K562 (cell line): Measurements from ENCODE around the gene ZNF669. TPM values are rescaled to one million over a fixed set of nuclear protein-coding genes. Genes with fewer than 3 reads are reported as not detected.

ENCODE experiments used
- BACH1 ChIP-seq: fragments of 200-800 bp; sonication (Bioruptor generic); IDR thresholded peaks from 2 replicates; pipeline ENCODE4 v1.6.1; 2016; ENCODE audit warnings: missing genetic modification characterization, missing compliant biosample characterization
- CCNT2 ChIP-seq: IDR thresholded peaks from 2 replicates; pipeline ENCODE4 v1.6.1; 2011; ENCODE audit warnings: borderline replicate concordance, low read depth, mild to moderate bottlenecking, moderate library complexity, mixed read lengths, low read length; ENCODE audit not compliant: insufficient read length; ENCODE audit errors: extremely low read depth
- ETV5 ChIP-seq: sonication (generic); formaldehyde crosslinking; IDR thresholded peaks from 2 replicates; pipeline ENCODE4 v1.4.0; 2020; ENCODE audit warnings: low read depth, mild to moderate bottlenecking, missing genetic modification reagents
- MCM5 ChIP-seq: fragments of 450-650 bp; IDR thresholded peaks from 2 replicates; pipeline ENCODE4 v1.6.1; 2016; ENCODE audit warnings: low read depth
- MLLT1 ChIP-seq, 2 experiments: fragments of 450-650 bp; IDR thresholded peaks; 2 replicates each; pipeline ENCODE4 v1.6.1; 2016
- MXI1 ChIP-seq: IDR thresholded peaks from 2 replicates; pipeline ENCODE4 v1.6.1; 2011; ENCODE audit warnings: low read depth, mild to moderate bottlenecking, improper control_type of control experiment, low read length
- NCOR1 ChIP-seq: fragments of 450-650 bp; IDR thresholded peaks from 2 replicates; pipeline ENCODE4 v1.6.1; 2016; ENCODE audit warnings: mild to moderate bottlenecking, moderate library complexity
- XRCC5 ChIP-seq: fragments of 200-400 bp; formaldehyde crosslinking; IDR thresholded peaks from 2 replicates; pipeline ENCODE4 v1.6.1; 2017; ENCODE audit warnings: low read depth, mild to moderate bottlenecking, low read length
- ZC3H4 ChIP-seq: sonication (generic); formaldehyde crosslinking; IDR thresholded peaks from 2 replicates; pipeline ENCODE4 v1.9.0; 2021; ENCODE audit warnings: missing genetic modification reagents, borderline replicate concordance
- ZFP30 ChIP-seq: fragments of 250-450 bp; sonication (Bioruptor Pico); IDR thresholded peaks from 2 replicates; pipeline ENCODE4 v1.8.0; 2022; ENCODE audit warnings: moderate library complexity, mild to moderate bottlenecking, inconsistent platforms, borderline replicate concordance
- ZFP36 ChIP-seq: fragments of 150-350 bp; IDR thresholded peaks from 2 replicates; pipeline ENCODE4 v1.6.1; 2018; ENCODE audit warnings: low read length, low read depth; ENCODE audit not compliant: partially characterized antibody
- ZNF57 ChIP-seq: fragments of 450-650 bp; formaldehyde crosslinking; IDR thresholded peaks from 2 replicates; pipeline ENCODE4 v1.4.0; 2020; ENCODE audit warnings: mild to moderate bottlenecking, moderate library complexity
- ZNF655 ChIP-seq: fragments of 250-450 bp; sonication (Bioruptor Pico); IDR thresholded peaks from 2 replicates; pipeline ENCODE4 v1.5.0; 2021
- ZNF707 ChIP-seq: fragments of 250-450 bp; sonication (Bioruptor Pico); conservative IDR thresholded peaks from 2 replicates; pipeline ENCODE4 v1.8.0; 2022; ENCODE audit warnings: inconsistent platforms, mild to moderate bottlenecking, moderate library complexity
- polyA plus RNA-seq, 8 experiments: library from polyadenylated mRNA; depleted of rRNA in 4 of 8; stranded (reverse) in 5 of 8; unstranded in 3 of 8; fragments of >200 nt; fragmentation: Nextera tagmentation in 2 of 8; fragmentation: Illumina TruSeq in 1 of 8; extraction: Ambion mirVana in 2 of 8; extraction: Trizol in 1 of 8; gene quantifications; 2 replicates each; pipeline versions ENCODE4 v1.2.1 to v1.2.3, GENCODE V29; 2011 to 2014; ENCODE audit warnings: inconsistent platforms in 1 of 8, missing spikeins in 1 of 8
- total RNA-seq, 7 experiments: library from RNA; depleted of rRNA in 6 of 7; stranded (reverse); fragments of >200 nt in 6 of 7; fragmentation: Illumina TruSeq in 2 of 7; extraction: Trizol in 2 of 7; gene quantifications; 2 replicates each; pipeline versions ENCODE4 v1.2.1 to v1.2.3, GENCODE V29; 2011 to 2021; ENCODE audit warnings: low replicate concordance in 1 of 7
- TF ChIP-seq, protein P1 (sequence below), 3 experiments: fragments of 200-800 bp in 1 of 3; fragments of 250-450 bp in 1 of 3; fragments of 450-650 bp in 1 of 3; sonication (Bioruptor Pico) in 1 of 3; sonication (Bioruptor generic) in 1 of 3; formaldehyde crosslinking in 1 of 3; IDR thresholded peaks; 2 replicates each; pipeline versions ENCODE4 v1.6.1 to v1.8.0; 2016 to 2022; ENCODE audit warnings: mild to moderate bottlenecking in 2 of 3, missing genetic modification characterization in 2 of 3, missing compliant biosample characterization in 1 of 3, moderate library complexity in 1 of 3
- TF ChIP-seq, protein P2 (sequence below): fragments of 450-650 bp; IDR thresholded peaks from 2 replicates; pipeline ENCODE4 v1.6.1; 2014; ENCODE audit warnings: low read depth, mild to moderate bottlenecking, moderate library complexity, borderline replicate concordance
- TF ChIP-seq, protein P3 (sequence below): IDR thresholded peaks from 2 replicates; pipeline ENCODE4 v1.6.1; 2016; ENCODE audit warnings: missing genetic modification characterization, missing compliant biosample characterization

ZNF669 gene
- total and polyA plus RNA-seq, 9 of the 15 experiments (the other 6 are each of a cell fraction or from before 2014, with no cell fraction given): 5.3 to 18.3 (median 10.2) TPM

DNA sequence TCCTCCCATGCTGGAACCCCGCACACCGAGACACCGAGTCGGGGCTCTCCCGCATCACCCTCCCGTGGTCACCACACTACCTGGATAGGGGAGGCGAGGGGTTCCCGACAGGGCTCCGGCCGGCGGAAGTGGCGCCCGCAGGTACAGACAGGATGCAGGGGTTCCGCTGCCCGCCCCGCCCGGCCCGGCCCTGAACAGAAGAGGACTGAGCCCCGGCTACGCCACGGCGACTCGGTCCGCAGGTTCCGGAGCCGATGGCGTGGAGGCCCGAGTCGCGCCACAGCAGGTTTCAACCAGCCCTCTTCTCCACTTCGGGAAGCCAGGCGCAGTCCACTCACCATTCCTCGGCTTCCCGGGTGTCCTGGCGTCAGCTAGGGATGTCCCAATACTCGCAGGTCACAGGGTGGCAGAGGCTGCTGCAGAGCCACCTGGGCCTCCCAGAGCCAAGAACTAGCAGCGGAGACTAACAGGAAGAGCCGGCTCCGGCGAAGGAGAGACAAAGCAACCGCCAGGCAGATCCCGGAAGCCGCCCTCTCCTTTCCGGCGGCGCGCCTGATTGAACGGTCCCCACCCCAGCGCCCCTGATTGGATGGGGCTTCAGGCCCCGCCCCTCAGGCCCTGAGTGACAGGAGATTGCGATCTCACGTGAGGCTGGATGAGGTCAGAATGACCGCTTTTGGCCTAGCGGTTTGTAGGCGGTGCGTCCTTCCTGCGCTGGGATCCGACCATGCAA is at the start of gene ZNF669 (continued):
- TF ChIP-seq ETV5 (CRISPR knock-in tag) (peak; percentile 83), CCNT2 (no peak), MXI1 (no peak), MCM5 (no peak), BACH1 (tag) (no peak), ZC3H4 (CRISPR knock-in tag) (no peak; the same call in 1 of the 2 replicates), ZFP30 (CRISPR knock-in tag) (no peak), XRCC5 (no peak), ZNF655 (CRISPR knock-in tag) (no peak), NCOR1 (peak; percentile 55; the same call in 1 of the 2 replicates), ZFP36 (no peak), MLLT1 (IDR thresholded peaks at IDR 0.05) (peak; percentile 51 to 52; a peak in 2 of 4 replicates), ZNF707 (CRISPR knock-in tag) (no peak), ZNF57 (CRISPR knock-in tag) (no peak)
- TF ChIP-seq, protein P1, sequence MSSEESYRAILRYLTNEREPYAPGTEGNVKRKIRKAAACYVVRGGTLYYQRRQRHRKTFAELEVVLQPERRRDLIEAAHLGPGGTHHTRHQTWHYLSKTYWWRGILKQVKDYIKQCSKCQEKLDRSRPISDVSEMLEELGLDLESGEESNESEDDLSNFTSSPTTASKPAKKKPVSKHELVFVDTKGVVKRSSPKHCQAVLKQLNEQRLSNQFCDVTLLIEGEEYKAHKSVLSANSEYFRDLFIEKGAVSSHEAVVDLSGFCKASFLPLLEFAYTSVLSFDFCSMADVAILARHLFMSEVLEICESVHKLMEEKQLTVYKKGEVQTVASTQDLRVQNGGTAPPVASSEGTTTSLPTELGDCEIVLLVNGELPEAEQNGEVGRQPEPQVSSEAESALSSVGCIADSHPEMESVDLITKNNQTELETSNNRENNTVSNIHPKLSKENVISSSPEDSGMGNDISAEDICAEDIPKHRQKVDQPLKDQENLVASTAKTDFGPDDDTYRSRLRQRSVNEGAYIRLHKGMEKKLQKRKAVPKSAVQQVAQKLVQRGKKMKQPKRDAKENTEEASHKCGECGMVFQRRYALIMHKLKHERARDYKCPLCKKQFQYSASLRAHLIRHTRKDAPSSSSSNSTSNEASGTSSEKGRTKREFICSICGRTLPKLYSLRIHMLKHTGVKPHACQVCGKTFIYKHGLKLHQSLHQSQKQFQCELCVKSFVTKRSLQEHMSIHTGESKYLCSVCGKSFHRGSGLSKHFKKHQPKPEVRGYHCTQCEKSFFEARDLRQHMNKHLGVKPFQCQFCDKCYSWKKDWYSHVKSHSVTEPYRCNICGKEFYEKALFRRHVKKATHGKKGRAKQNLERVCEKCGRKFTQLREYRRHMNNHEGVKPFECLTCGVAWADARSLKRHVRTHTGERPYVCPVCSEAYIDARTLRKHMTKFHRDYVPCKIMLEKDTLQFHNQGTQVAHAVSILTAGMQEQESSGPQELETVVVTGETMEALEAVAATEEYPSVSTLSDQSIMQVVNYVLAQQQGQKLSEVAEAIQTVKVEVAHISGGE (CRISPR knock-in tag; IDR thresholded peaks at IDR 0.05): peak in 2 of 3 experiments; percentile 89 to 98; a peak in 5 of 6 replicates
- TF ChIP-seq, protein P2, sequence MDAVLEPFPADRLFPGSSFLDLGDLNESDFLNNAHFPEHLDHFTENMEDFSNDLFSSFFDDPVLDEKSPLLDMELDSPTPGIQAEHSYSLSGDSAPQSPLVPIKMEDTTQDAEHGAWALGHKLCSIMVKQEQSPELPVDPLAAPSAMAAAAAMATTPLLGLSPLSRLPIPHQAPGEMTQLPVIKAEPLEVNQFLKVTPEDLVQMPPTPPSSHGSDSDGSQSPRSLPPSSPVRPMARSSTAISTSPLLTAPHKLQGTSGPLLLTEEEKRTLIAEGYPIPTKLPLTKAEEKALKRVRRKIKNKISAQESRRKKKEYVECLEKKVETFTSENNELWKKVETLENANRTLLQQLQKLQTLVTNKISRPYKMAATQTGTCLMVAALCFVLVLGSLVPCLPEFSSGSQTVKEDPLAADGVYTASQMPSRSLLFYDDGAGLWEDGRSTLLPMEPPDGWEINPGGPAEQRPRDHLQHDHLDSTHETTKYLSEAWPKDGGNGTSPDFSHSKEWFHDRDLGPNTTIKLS: peak; percentile 65
- TF ChIP-seq, protein P3, sequence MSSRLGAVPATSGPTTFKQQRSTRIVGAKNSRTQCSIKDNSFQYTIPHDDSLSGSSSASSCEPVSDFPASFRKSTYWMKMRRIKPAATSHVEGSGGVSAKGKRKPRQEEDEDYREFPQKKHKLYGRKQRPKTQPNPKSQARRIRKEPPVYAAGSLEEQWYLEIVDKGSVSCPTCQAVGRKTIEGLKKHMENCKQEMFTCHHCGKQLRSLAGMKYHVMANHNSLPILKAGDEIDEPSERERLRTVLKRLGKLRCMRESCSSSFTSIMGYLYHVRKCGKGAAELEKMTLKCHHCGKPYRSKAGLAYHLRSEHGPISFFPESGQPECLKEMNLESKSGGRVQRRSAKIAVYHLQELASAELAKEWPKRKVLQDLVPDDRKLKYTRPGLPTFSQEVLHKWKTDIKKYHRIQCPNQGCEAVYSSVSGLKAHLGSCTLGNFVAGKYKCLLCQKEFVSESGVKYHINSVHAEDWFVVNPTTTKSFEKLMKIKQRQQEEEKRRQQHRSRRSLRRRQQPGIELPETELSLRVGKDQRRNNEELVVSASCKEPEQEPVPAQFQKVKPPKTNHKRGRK: no peak
